ENCODE data around the gene SAMD11. TPM values are rescaled to one million over a fixed set of nuclear protein-coding genes. Genes with fewer than 3 reads are reported as not detected.

Gene SAMD11
- total and polyA plus RNA-seq, 2 of the 8 experiments (the other 6 are each of a cell fraction or from before 2014, with no cell fraction given), result 0.18 to 0.30 TPM

- Histone ChIP-seq H3K9ac (replicated peaks in 1 of 4; ENCODE audit: extremely low read depth in 1 of 4, low read depth in 3 of 4, low read length in 3 of 4) (no peak overlapping the region), H2BK20ac (ENCODE audit: low read length) (peak overlapping the region; percentile 48; the same call in 1 of the 2 replicates), H2BK5ac (ENCODE audit: low read depth, low read length) (no peak overlapping the region), H3K27ac (ENCODE audit: low read depth, low read length) (no peak overlapping the region), H3K4me1 (replicated peaks in 1 of 4; ENCODE audit: control insufficient read depth in 3 of 4, insufficient read depth in 4 of 4, low read length in 3 of 4) (peaks cover 0 to 27% (median 17%) of the 10 kb centered on the region in 4 experiments; a peak in 6 of 7 replicates), H3K79me1 (ENCODE audit: low read depth, low read length) (no peaks in the 10 kb centered on the region), H3K4me2 (ENCODE audit: insufficient read depth in 1 of 2, low read depth in 2 of 2, low read length in 2 of 2) (peak overlapping the region in 1 of 2 experiments; percentile 48; a peak in 1 of 4 replicates), H3K4ac (replicated peaks; ENCODE audit: insufficient read length, low read depth, low read length) (no peak overlapping the region), H2AFZ (ENCODE audit: low read length) (no peak overlapping the region), H3K79me2 (ENCODE audit: control insufficient read depth in 1 of 2, insufficient read depth in 2 of 2, low read length in 2 of 2) (no peaks in the 10 kb centered on the region), H2BK120ac (replicated peaks; ENCODE audit: low read depth, low read length) (no peak overlapping the region), H2BK15ac (ENCODE audit: low read length) (0 out of 2 replicates have a peak overlapping the region, but pooled peaks have one; percentile 83), H2BK12ac (ENCODE audit: low read depth, low read length) (peak overlapping the region; percentile 82; the same call in 1 of the 2 replicates), H3K27me3 (replicated peaks in 1 of 4; ENCODE audit: control insufficient read depth in 3 of 4, extremely low read depth in 1 of 4, insufficient read depth in 3 of 4, low read length in 3 of 4) (peaks cover 53 to 98% (median 87%) of the 10 kb centered on the region in 4 experiments), H3K56ac (replicated peaks; ENCODE audit: insufficient read length, low read depth, low read length) (no peak overlapping the region), H2AK5ac (ENCODE audit: low read depth, low read length) (no peak overlapping the region), H3K18ac (ENCODE audit: extremely low read depth, low read length) (no peak overlapping the region), H4K8ac (ENCODE audit: extremely low read depth, insufficient read depth, low read length) (no peak overlapping the region; the same call in 1 of the 2 replicates), H4K5ac (ENCODE audit: insufficient read length, low read depth, low read length) (no peak overlapping the region), H3K23ac (ENCODE audit: insufficient read length) (no peak overlapping the region), H3K36me3 (ENCODE audit: control insufficient read depth in 2 of 4, insufficient read depth in 4 of 4, low read length in 3 of 4) (peaks cover 0 to 8% (median 0%) of the 10 kb centered on the region in 4 experiments; a peak in 1 of 8 replicates), H3K23me2 (ENCODE audit: low read depth, low read length) (peaks cover 5% of the 10 kb centered on the region; the same call in 1 of the 2 replicates), H3K14ac (ENCODE audit: insufficient read length) (no peak overlapping the region), H4K91ac (replicated peaks; ENCODE audit: insufficient read length, low read length) (peak overlapping the region; percentile 17), H3K4me3 (ENCODE audit: extremely low read depth in 1 of 4, insufficient read depth in 2 of 4, low read depth in 3 of 4, low read length in 4 of 4) (no peak overlapping the region), H3K9me3 (ENCODE audit: insufficient read depth in 2 of 2, low read depth in 1 of 2, low read length in 1 of 2) (no peaks in the 10 kb centered on the region), H4K20me1 (replicated peaks in 1 of 2; ENCODE audit: control insufficient read depth in 1 of 2, insufficient read depth in 2 of 2, low read length in 2 of 2) (peaks cover 13 to 24% of the 10 kb centered on the region in 2 experiments)
- 91% methylated on average over 23 of the region's 23 CpGs; no CpG with 5 or more reads in 1 of the 2 experiments for WGBS, 2 experiments (ENCODE audit: extremely low coverage in 1 of 2, insufficient coverage in 1 of 2, insufficient read length in 1 of 2, insufficient replicate concordance in 2 of 2, low coverage in 1 of 2, low lambda C conversion rate in 2 of 2, missing lambda C conversion rate in 1 of 2)
- ChIA-PET CTCF (ENCODE audit: partially characterized antibody) (interaction anchor here (0.6 to 3.0 kb wide), 9 partner anchors 8 to 141 kb away, joined by 3 to 20 read pairs (median 4); no protein-coding TSS in a partner anchor), POLR2A (ENCODE audit: partially characterized antibody) (interaction anchor here (1.0 to 2.0 kb wide), 6 partner anchors 14 to 105 kb away, joined by 3 to 10 read pairs (median 3); no protein-coding TSS in a partner anchor)
- DNase-seq (ENCODE audit: low read depth in 1 of 2, low spot score in 2 of 2) (no peak), FAIRE-seq (no peak)
- no peak for TF ChIP-seq NRF1 (IDR thresholded peaks at IDR 0.05; ENCODE audit: low read depth, low read length)
- no peak for TF ChIP-seq SP2 (IDR thresholded peaks at IDR 0.05; ENCODE audit: low read length)
- no peak for TF ChIP-seq TAF7 (optimal IDR thresholded peaks at IDR 0.05; ENCODE audit: borderline replicate concordance, low read depth, low read length)
- no peak for TF ChIP-seq RBBP5 (IDR thresholded peaks at IDR 0.05; ENCODE audit: borderline replicate concordance, low read depth, low read length)
- TF ChIP-seq CBX5 (IDR thresholded peaks at IDR 0.05; ENCODE audit: low read depth, low read length), result no peak
- no peak for TF ChIP-seq SAP30 (IDR thresholded peaks at IDR 0.05; ENCODE audit: insufficient read depth, insufficient replicate concordance, low read length)
- no peak for TF ChIP-seq ZNF274 (IDR thresholded peaks at IDR 0.05; ENCODE audit: borderline replicate concordance, extremely low read depth, low read length)
These were observed 3.7 kb upstream of the SAMD11 start for GRCh38 chr1:920010-920409.
